GM12872 (cell line): ENCODE measurements around the gene DLG1.

Experiments
- CTCF ChIP-seq: IDR thresholded peaks from 3 replicates; pipeline ENCODE4 v1.5.1; 2011; ENCODE audit warnings: low read depth, mild to moderate bottlenecking, low read length, moderate library complexity; ENCODE audit not compliant: insufficient read depth

DLG1 gene

DNA sequence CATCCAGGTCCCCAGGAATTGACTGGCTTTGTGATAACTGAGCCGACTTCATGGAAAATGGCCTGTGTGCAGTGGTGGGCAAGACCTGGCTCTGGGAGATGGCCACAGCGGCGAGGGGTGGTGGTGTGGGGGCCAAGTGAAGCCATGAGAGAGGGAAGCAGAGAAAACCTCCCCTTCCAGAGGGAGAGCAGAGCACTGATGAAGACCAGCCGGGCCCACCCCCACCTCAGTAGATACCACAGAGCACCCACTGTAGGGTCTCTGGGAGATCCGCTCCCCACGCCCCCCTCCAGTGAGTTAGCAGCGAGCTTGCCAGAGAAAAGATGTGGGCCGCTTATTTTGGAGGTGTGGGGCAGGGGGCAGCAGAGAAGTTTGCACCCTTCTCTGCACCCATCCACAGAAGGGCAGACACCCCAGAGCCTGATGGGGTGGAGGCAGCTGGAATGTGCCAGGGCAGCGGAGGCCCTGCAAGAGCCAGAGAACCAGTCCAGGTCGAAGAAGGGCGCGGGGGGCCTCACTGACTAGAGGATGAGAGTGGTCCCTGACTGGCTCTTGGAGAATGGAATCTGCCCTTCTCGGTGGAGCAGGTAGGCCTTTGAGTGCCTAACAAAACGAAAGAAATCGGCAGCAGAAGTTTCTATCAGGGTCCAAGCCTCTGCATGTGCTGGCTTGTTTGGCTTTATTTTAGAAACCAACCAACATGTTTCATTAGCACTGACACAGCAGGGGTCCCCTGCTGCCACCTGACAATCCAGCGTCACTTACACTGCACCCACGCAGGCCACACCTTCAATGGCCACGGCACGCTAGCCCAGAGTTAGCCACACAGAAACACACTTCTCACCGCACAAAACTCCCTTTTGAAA, 297.1 kb downstream of the DLG1 start:
- no peak for TF ChIP-seq CTCF

- no peak for TF ChIP-seq CTCF
Measured at GRCh38 chr3:197000211-197000610, 298.2 kb downstream of the DLG1 start.

DNA sequence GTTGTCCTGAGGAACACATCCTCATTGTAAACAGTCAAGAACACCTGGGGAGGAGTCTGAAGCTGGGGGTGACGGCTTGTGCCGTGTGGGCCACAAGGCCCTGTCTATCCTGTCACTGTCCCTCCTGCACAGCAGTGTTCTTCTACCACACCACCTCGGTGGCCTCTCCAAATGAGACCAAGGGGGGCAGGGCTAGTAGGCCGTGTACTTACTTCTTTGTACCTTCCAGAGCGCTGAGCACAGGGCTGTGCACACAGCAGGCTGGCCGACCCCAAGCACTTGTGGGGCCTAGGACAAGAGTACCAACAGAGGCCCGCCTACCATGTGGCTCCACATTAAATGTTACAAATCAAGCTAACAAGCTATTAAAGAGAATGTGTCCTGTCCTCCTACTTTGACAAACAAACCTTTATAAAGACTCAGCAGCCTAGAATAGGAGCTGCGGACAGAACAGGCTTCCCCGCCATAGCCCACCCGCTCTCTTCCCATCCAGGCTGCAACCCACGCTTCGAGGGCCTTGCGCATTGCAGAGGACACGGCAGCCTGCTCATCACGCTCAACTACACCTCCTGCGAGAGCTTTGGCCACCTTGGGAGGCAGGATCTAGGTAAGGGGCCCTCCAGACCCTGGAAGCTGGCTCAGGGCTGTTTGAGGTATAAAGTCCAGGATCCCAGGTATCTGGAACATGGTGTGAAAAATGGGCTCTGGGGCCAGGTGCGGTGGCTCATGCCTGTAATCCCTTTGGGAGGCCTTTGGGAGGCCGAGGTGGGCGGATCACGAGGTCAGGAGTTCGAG, 299.2 kb downstream of the DLG1 start:
- TF ChIP-seq CTCF: no peak

GRCh38 chr3:196997311-196997710, 301.1 kb downstream of the DLG1 start:
- no peak for TF ChIP-seq CTCF

- no peak for TF ChIP-seq CTCF
Measured at GRCh38 chr3:196996454-196997265, 301.8 kb downstream of the DLG1 start.

- TF ChIP-seq CTCF: no peak
Measured at GRCh38 chr3:196995646-196996355, 302.6 kb downstream of the DLG1 start.
